Loucy (cell line): ENCODE measurements around the gene OPRM1.

Experiments used
- H2AFZ ChIP-seq: fragments of 200-600 bp; sonication (generic); 2 replicates; pipeline ENCODE4 v1.6.0; 2016; ENCODE audit warnings: antibody characterized with exemption, mild to moderate bottlenecking, low read length, moderate library complexity
- H3F3A ChIP-seq: fragments of 200-600 bp; 2 replicates; pipeline ENCODE4 v1.6.0; 2016; ENCODE audit warnings: antibody characterized with exemption, low read depth, mild to moderate bottlenecking
- H3K27me3 ChIP-seq: fragments of 200-600 bp; sonication (generic); 2 replicates; pipeline ENCODE4 v1.6.1; 2014; ENCODE audit warnings: low read length, mild to moderate bottlenecking; ENCODE audit not compliant: insufficient read depth, poor library complexity, severe bottlenecking
- H3K36me3 ChIP-seq: fragments of 200-600 bp; sonication (generic); 2 replicates; pipeline ENCODE4 v1.6.1; 2016; ENCODE audit warnings: low read length; ENCODE audit not compliant: insufficient read depth
- H3K4me1 ChIP-seq: fragments of 200-600 bp; sonication (generic); 2 replicates; pipeline ENCODE4 v1.5.1; 2014; ENCODE audit warnings: low read length, mild to moderate bottlenecking; ENCODE audit not compliant: insufficient read depth, poor library complexity, severe bottlenecking
- H3K4me2 ChIP-seq: fragments of 200-600 bp; sonication (generic); 2 replicates; pipeline ENCODE4 v1.6.0; 2014; ENCODE audit warnings: antibody characterized with exemption, low read length, low read depth, mild to moderate bottlenecking; ENCODE audit not compliant: poor library complexity, severe bottlenecking
- H3K4me3 ChIP-seq: fragments of 200-600 bp; sonication (generic); 2 replicates; pipeline ENCODE4 v1.5.1; 2014; ENCODE audit warnings: low read length, mild to moderate bottlenecking, mixed read lengths; ENCODE audit not compliant: poor library complexity, severe bottlenecking
- H3K79me2 ChIP-seq: fragments of 200-600 bp; sonication (generic); 2 replicates; pipeline ENCODE4 v1.6.1; 2014; ENCODE audit warnings: low read length; ENCODE audit not compliant: insufficient read depth
- H3K9ac ChIP-seq: fragments of 200-600 bp; sonication (generic); 2 replicates; pipeline ENCODE4 v1.6.0; 2014; ENCODE audit warnings: mild to moderate bottlenecking, low read depth, low read length, moderate library complexity; ENCODE audit not compliant: poor library complexity, severe bottlenecking
- H3K9me2 ChIP-seq: fragments of 200-600 bp; sonication (generic); replicated peaks from 2 replicates; pipeline ENCODE4 v1.6.1; 2016; ENCODE audit warnings: low read depth, low read length, mixed read lengths
- H3K9me3 ChIP-seq: fragments of 200-600 bp; sonication (generic); 2 replicates; pipeline ENCODE4 v1.6.1; 2014; ENCODE audit warnings: mild to moderate bottlenecking, antibody characterized with exemption, low read length, low read depth; ENCODE audit not compliant: insufficient read depth
- H4K20me1 ChIP-seq: fragments of 200-600 bp; sonication (generic); 2 replicates; pipeline ENCODE4 v1.6.0; 2014; ENCODE audit warnings: antibody characterized with exemption, low read length, mild to moderate bottlenecking; ENCODE audit not compliant: insufficient read depth, poor library complexity, severe bottlenecking
- EZH2phosphoT487 ChIP-seq: fragments of 200-600 bp; IDR thresholded peaks from 2 replicates; pipeline ENCODE4 v1.6.1; 2018; ENCODE audit warnings: antibody characterized with exemption, mild to moderate bottlenecking, moderate library complexity, borderline replicate concordance
- TF ChIP-seq, protein P1 (sequence below): fragments of 200-600 bp; sonication (generic); conservative IDR thresholded peaks from 2 replicates; pipeline ENCODE4 v1.5.1; 2014; ENCODE audit warnings: mild to moderate bottlenecking, antibody characterized with exemption, low read length

The OPRM1 gene

DNA sequence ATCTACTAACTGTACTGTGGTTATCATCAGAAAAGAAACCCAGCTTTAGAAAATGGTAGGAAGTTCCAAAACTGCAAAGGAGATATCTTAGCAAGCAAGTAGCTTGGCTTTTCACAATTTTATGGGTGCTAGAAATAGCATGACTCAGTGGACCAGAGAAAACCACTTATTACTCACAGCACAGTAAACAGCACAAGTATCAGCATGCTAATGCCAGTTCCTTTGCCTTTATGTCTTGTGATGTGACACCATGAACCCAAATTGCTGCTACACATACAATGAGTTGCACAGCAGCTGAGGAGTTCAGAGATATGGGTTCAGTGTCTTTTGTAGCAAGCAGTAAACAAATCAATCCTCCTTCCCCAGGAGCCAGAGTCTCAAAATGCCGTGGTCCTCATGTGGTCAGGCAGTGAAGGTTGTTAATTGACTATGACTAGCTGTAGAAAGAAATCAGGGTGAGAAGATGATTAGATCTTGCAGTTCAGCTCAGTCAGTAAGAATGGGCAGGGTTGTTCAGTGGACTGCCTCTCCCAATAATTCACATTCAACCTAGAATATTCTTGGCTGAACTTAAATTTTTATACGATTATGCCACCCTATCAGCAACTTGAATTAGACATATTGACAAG, 73.3 kb downstream of the OPRM1 start:
- no peaks in the 10 kb centered on the region for H3K9me3 ChIP-seq
- H4K20me1 ChIP-seq = no peaks in the 10 kb centered on the region
- no peaks in the 10 kb centered on the region for H3K27me3 ChIP-seq
- TF ChIP-seq EZH2phosphoT487 = no peak
- TF ChIP-seq, protein P1, sequence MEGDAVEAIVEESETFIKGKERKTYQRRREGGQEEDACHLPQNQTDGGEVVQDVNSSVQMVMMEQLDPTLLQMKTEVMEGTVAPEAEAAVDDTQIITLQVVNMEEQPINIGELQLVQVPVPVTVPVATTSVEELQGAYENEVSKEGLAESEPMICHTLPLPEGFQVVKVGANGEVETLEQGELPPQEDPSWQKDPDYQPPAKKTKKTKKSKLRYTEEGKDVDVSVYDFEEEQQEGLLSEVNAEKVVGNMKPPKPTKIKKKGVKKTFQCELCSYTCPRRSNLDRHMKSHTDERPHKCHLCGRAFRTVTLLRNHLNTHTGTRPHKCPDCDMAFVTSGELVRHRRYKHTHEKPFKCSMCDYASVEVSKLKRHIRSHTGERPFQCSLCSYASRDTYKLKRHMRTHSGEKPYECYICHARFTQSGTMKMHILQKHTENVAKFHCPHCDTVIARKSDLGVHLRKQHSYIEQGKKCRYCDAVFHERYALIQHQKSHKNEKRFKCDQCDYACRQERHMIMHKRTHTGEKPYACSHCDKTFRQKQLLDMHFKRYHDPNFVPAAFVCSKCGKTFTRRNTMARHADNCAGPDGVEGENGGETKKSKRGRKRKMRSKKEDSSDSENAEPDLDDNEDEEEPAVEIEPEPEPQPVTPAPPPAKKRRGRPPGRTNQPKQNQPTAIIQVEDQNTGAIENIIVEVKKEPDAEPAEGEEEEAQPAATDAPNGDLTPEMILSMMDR = no peak
- H3K79me2 ChIP-seq = no peaks in the 10 kb centered on the region
- no peaks in the 10 kb centered on the region for H3K4me1 ChIP-seq
- H2AFZ ChIP-seq = no peak overlapping the region
- no peaks in the 10 kb centered on the region for H3K36me3 ChIP-seq
- no peaks in the 10 kb centered on the region for H3K9me2 ChIP-seq
- H3K4me2 ChIP-seq = no peak overlapping the region
- H3F3A ChIP-seq = no peaks in the 10 kb centered on the region
- H3K4me3 ChIP-seq = no peak overlapping the region
- H3K9ac ChIP-seq = no peak overlapping the region

- H2AFZ ChIP-seq = no peak overlapping the region
- no peaks in the 10 kb centered on the region for H3K9me2 ChIP-seq
- no peak overlapping the region for H3K9ac ChIP-seq
- H3K36me3 ChIP-seq = no peaks in the 10 kb centered on the region
- no peaks in the 10 kb centered on the region for H3K79me2 ChIP-seq
- no peaks in the 10 kb centered on the region for H3K27me3 ChIP-seq
- H3K4me2 ChIP-seq = no peak overlapping the region
- no peak overlapping the region for H3K4me3 ChIP-seq
- no peaks in the 10 kb centered on the region for H4K20me1 ChIP-seq
- no peak for TF ChIP-seq EZH2phosphoT487
- H3K9me3 ChIP-seq = no peaks in the 10 kb centered on the region
- H3K4me1 ChIP-seq = no peaks in the 10 kb centered on the region
- no peaks in the 10 kb centered on the region for H3F3A ChIP-seq
Measured at GRCh38 chr6:154113392-154113791, 74.4 kb downstream of the OPRM1 start.

GRCh38 chr6:154117485-154117884, 78.4 kb downstream of the OPRM1 start:
- Histone ChIP-seq H3K4me2 (no peak overlapping the region), H3K27me3 (no peaks in the 10 kb centered on the region), H3K9ac (no peak overlapping the region), H3K9me2 (no peaks in the 10 kb centered on the region), H3F3A (no peaks in the 10 kb centered on the region), H3K79me2 (no peaks in the 10 kb centered on the region), H3K4me3 (no peak overlapping the region), H3K9me3 (no peaks in the 10 kb centered on the region), H3K36me3 (no peaks in the 10 kb centered on the region), H4K20me1 (no peaks in the 10 kb centered on the region), H2AFZ (no peak overlapping the region), H3K4me1 (no peaks in the 10 kb centered on the region)
- TF ChIP-seq, protein P1 = no peak
- no peak for TF ChIP-seq EZH2phosphoT487
